Ishikawa (cell line): ENCODE data around the gene ZBTB21.
A peak's percentile ranks its signal among the peaks of the same experiment; 100 is the strongest.

Experiments
- CEBPB ChIP-seq: IDR thresholded peaks from 2 replicates; pipeline ENCODE4 v1.6.1; 2012
- CREB1 ChIP-seq: IDR thresholded peaks from 2 replicates; pipeline ENCODE4 v1.6.1; 2012; ENCODE audit warnings: low read depth
- EGR1 ChIP-seq: IDR thresholded peaks from 2 replicates; pipeline ENCODE4 v1.6.1; 2012
- EP300 ChIP-seq: IDR thresholded peaks from 2 replicates; pipeline ENCODE4 v1.6.1; 2012; ENCODE audit warnings: borderline replicate concordance
- FOXM1 ChIP-seq: IDR thresholded peaks from 2 replicates; pipeline ENCODE4 v1.6.1; 2012; ENCODE audit warnings: low read depth, borderline replicate concordance
- MAX ChIP-seq: IDR thresholded peaks from 2 replicates; pipeline ENCODE4 v1.6.1; 2012
- NFIC ChIP-seq: IDR thresholded peaks from 2 replicates; pipeline ENCODE4 v1.6.1; 2012
- RAD21 ChIP-seq: IDR thresholded peaks from 2 replicates; pipeline ENCODE4 v1.6.1; 2012; ENCODE audit warnings: low read depth
- REST ChIP-seq: IDR thresholded peaks from 2 replicates; pipeline ENCODE4 v1.6.1; 2012; ENCODE audit warnings: low read depth, mild to moderate bottlenecking
- TAF1 ChIP-seq: IDR thresholded peaks from 2 replicates; pipeline ENCODE4 v1.6.1; 2012; ENCODE audit warnings: low read depth, mild to moderate bottlenecking
- TCF12 ChIP-seq: IDR thresholded peaks from 2 replicates; pipeline ENCODE4 v1.6.1; 2012; ENCODE audit warnings: low read depth
- TEAD4 ChIP-seq: IDR thresholded peaks from 2 replicates; pipeline ENCODE4 v1.6.1; 2012
- USF1 ChIP-seq: IDR thresholded peaks from 2 replicates; pipeline ENCODE4 v1.6.1; 2012
- YY1 ChIP-seq: IDR thresholded peaks from 2 replicates; pipeline ENCODE4 v1.6.1; 2012; ENCODE audit warnings: low read depth
- ZBTB7A ChIP-seq: IDR thresholded peaks from 2 replicates; pipeline ENCODE4 v1.6.1; 2012; ENCODE audit warnings: low read depth

Gene ZBTB21

GRCh38 chr21:41951876-41952567 lies 58.1 kb downstream of the ZBTB21 start:
- TF ChIP-seq EP300 (no peak), CEBPB (no peak), USF1 (no peak), ZBTB7A (no peak), MAX (no peak), FOXM1 (no peak), TCF12 (no peak), RAD21 (no peak), CREB1 (no peak), EGR1 (no peak), TEAD4 (no peak)

- TF ChIP-seq YY1 (no peak), TEAD4 (no peak), NFIC (no peak), EGR1 (no peak), CREB1 (no peak), TAF1 (no peak), CEBPB (no peak)
Observed at GRCh38 chr21:41950941-41951351, 59.2 kb downstream of the ZBTB21 start.

- TF ChIP-seq YY1 (no peak), FOXM1 (no peak), CEBPB (no peak), TCF12 (no peak), CREB1 (no peak), TEAD4 (no peak), REST (no peak)
Observed at GRCh38 chr21:41948901-41949300, 61.3 kb downstream of the ZBTB21 start.

GRCh38 chr21:41948078-41948895 lies 61.9 kb downstream of the ZBTB21 start:
- TF ChIP-seq TEAD4: no peak
- TF ChIP-seq REST: no peak
- TF ChIP-seq CEBPB: no peak
- no peak for TF ChIP-seq USF1
- no peak for TF ChIP-seq TAF1
- TF ChIP-seq RAD21: no peak
- TF ChIP-seq TCF12: no peak
- no peak for TF ChIP-seq YY1
- no peak for TF ChIP-seq NFIC
- TF ChIP-seq ZBTB7A: no peak
- no peak for TF ChIP-seq EP300
- TF ChIP-seq EGR1: no peak
- no peak for TF ChIP-seq FOXM1

- TF ChIP-seq ZBTB7A (no peak), CEBPB (peak; percentile 56; the same call in 1 of the 2 replicates)
Observed at GRCh38 chr21:41945982-41946381, 64.2 kb downstream of the ZBTB21 start.

GRCh38 chr21:41943851-41944250 lies 66.3 kb downstream of the ZBTB21 start:
- TF ChIP-seq FOXM1 (no peak), YY1 (no peak), CREB1 (no peak)
